MM.1S (cell line): ENCODE measurements around the gene ORC5.

ENCODE experiments used
- CTCF ChIP-seq: fragments of 300-600 bp; sonication (generic); IDR thresholded peaks from 2 replicates; pipeline ENCODE4 v1.5.1; 2016; ENCODE audit warnings: antibody characterized with exemption, low read length, mixed read lengths
- EZH2 ChIP-seq: fragments of 300-600 bp; sonication (generic); optimal IDR thresholded peaks from 2 replicates; pipeline ENCODE3; 2017; ENCODE audit warnings: low read depth, mild to moderate bottlenecking, antibody characterized with exemption, low read length, mixed read lengths
- EZH2phosphoT487 ChIP-seq: fragments of 300-600 bp; sonication (generic); IDR thresholded peaks from 2 replicates; pipeline ENCODE4 v1.6.1; 2018; ENCODE audit warnings: antibody characterized with exemption, low read length

- no peak for TF ChIP-seq CTCF
- no peak for TF ChIP-seq EZH2
- no peak for TF ChIP-seq EZH2phosphoT487
Measured at GRCh38 chr7:104174798-104175197, 33.0 kb downstream of the ORC5 start.
